Keratinocyte (primary cell): ENCODE measurements around the gene C1QTNF12. TPM values are rescaled to one million over a fixed set of nuclear protein-coding genes. Genes with fewer than 3 reads are reported as not detected.

Experiments
- DNase-seq: peaks from one replicate; pipeline ENCODE4 v3.0.0-alpha.2; 2011; ENCODE audit warnings: low read depth, missing footprints, low spot score
- FAIRE-seq: peaks from 2 replicates; lab custom pipeline; 2011; peaks lifted over from hg19 to GRCh38; lab: Jason Lieb, UNC
- H2AFZ ChIP-seq: 2 replicates; pipeline ENCODE4 v1.6.0; 2012; ENCODE audit warnings: low read length, control low read depth, inconsistent platforms; ENCODE audit not compliant: control insufficient read depth
- H3K27ac ChIP-seq: 2 replicates; pipeline ENCODE4 v1.5.1; 2011; ENCODE audit warnings: low read length; ENCODE audit not compliant: control insufficient read depth, insufficient read depth
- H3K27me3 ChIP-seq: 3 replicates; pipeline ENCODE4 v1.6.0; 2011; ENCODE audit warnings: low read length; ENCODE audit not compliant: control insufficient read depth, insufficient read depth; ENCODE audit errors: extremely low read depth
- H3K36me3 ChIP-seq, 2 experiments: 2 replicates in 1 of 2; 3 replicates in 1 of 2; pipeline ENCODE4 v1.5.1; 2011; ENCODE audit warnings: low read length in 2 of 2, mild to moderate bottlenecking in 1 of 2; ENCODE audit not compliant: control insufficient read depth in 2 of 2, insufficient read depth in 2 of 2; ENCODE audit errors: extremely low read depth in 1 of 2
- H3K4me1 ChIP-seq: 3 replicates; pipeline ENCODE4 v1.5.1; 2011; ENCODE audit warnings: low read length; ENCODE audit not compliant: control insufficient read depth, insufficient read depth; ENCODE audit errors: extremely low read depth
- H3K4me2 ChIP-seq: 3 replicates; pipeline ENCODE4 v1.6.0; 2011; ENCODE audit warnings: low read depth, low read length; ENCODE audit not compliant: control insufficient read depth, insufficient read depth; ENCODE audit errors: extremely low read depth
- H3K4me3 ChIP-seq, 3 experiments: fragments of 200-600 bp in 1 of 3; sonication (generic) in 1 of 3; 2 replicates in 2 of 3; 3 replicates in 1 of 3; pipeline ENCODE4 v1.5.1; 2011 to 2016; ENCODE audit warnings: low read length in 3 of 3, mild to moderate bottlenecking in 3 of 3, control low read depth in 2 of 3, inconsistent platforms in 1 of 3, low read depth in 1 of 3, mixed read lengths in 1 of 3, mixed run types in 1 of 3, moderate library complexity in 1 of 3; ENCODE audit not compliant: control insufficient read depth in 2 of 3, insufficient read depth in 2 of 3; ENCODE audit errors: extremely low read depth in 1 of 3
- H3K79me2 ChIP-seq: 2 replicates; pipeline ENCODE4 v1.6.0; 2012; ENCODE audit warnings: low read length; ENCODE audit not compliant: control insufficient read depth, insufficient read depth
- H3K9ac ChIP-seq: 3 replicates; pipeline ENCODE4 v1.6.0; 2011; ENCODE audit warnings: low read length; ENCODE audit not compliant: control insufficient read depth, insufficient read depth; ENCODE audit errors: extremely low read depth
- H3K9me1 ChIP-seq: 3 replicates; pipeline ENCODE4 v1.6.0; 2011; ENCODE audit warnings: low read length; ENCODE audit not compliant: control insufficient read depth, insufficient read depth; ENCODE audit errors: extremely low read depth
- H3K9me3 ChIP-seq: 2 replicates; pipeline ENCODE4 v1.5.1; 2012; ENCODE audit warnings: low read depth, low read length; ENCODE audit not compliant: control insufficient read depth
- H4K20me1 ChIP-seq: 3 replicates; pipeline ENCODE4 v1.6.0; 2011; ENCODE audit warnings: low read length; ENCODE audit not compliant: control insufficient read depth, insufficient read depth; ENCODE audit errors: extremely low read depth
- CTCF ChIP-seq, 3 experiments: IDR thresholded peaks in 1 of 3; conservative IDR thresholded peaks in 1 of 3; optimal IDR thresholded peaks in 1 of 3; 2 replicates in 2 of 3; 3 replicates in 1 of 3; pipeline versions ENCODE3 to v1.5.1; 2011; ENCODE audit warnings: low read length in 3 of 3, mild to moderate bottlenecking in 3 of 3, moderate library complexity in 2 of 3, control low read depth in 1 of 3, inconsistent platforms in 1 of 3; ENCODE audit not compliant: insufficient read depth in 2 of 3; ENCODE audit errors: extremely low read depth in 1 of 3
- EZH2 ChIP-seq: IDR thresholded peaks from one replicate; pipeline ENCODE4 v1.6.1; 2012; ENCODE audit warnings: inconsistent platforms, mild to moderate bottlenecking, low read length, moderate library complexity
- dilution Hi-C: fragments of 300-500 bp; cut with MboI; formaldehyde crosslinking; loops from one replicate; pipeline ENCODE4 v1.7.0; 2020; ENCODE audit warnings: low sequenced_read_pairs; ENCODE audit not compliant: extremely low pct_ligation_motif_present
- polyA plus RNA-seq, 5 experiments: library from polyadenylated mRNA; depleted of rRNA in 3 of 5; stranded (reverse) in 3 of 5; stranded (forward) in 1 of 5; unstranded in 1 of 5; fragments of >200 nt; gene quantifications; 1 replicate in 1 of 5; 2 replicates in 3 of 5; 3 replicates in 1 of 5; pipeline versions ENCODE4 v1.2.1 to v1.2.3, GENCODE V29; 2011 to 2012; ENCODE audit warnings: missing spikeins in 2 of 5, low read depth in 1 of 5, low replicate concordance in 1 of 5

Gene C1QTNF12
- polyA plus RNA-seq, 1 donor (not counting 4 experiments of a cell fraction or from before 2014, with no cell fraction given), result 0.18 TPM

GRCh38 chr1:1270813-1271212 is 24.3 kb upstream of the C1QTNF12 start:
- H3K9me3 ChIP-seq, result no peaks in the 10 kb centered on the region
- peak overlapping the region; percentile 54 for H3K4me2 ChIP-seq
- peak overlapping the region; percentile 47 for H3K27ac ChIP-seq
- peaks cover 65% of the 10 kb centered on the region for H3K79me2 ChIP-seq
- peaks cover 21% of the 10 kb centered on the region for H4K20me1 ChIP-seq
- H3K27me3 ChIP-seq, result no peaks in the 10 kb centered on the region
- H3K9ac ChIP-seq, result peak overlapping the region; percentile 37
- no peak overlapping the region for H2AFZ ChIP-seq
- dilution Hi-C loops, result no loop called here
- H3K36me3 ChIP-seq, result peaks cover 15 to 16% of the 10 kb centered on the region in 2 experiments
- FAIRE-seq (no peak), DNase-seq (no peak)
- H3K9me1 ChIP-seq, result peaks cover 7% of the 10 kb centered on the region
- H3K4me3 ChIP-seq, result no peak overlapping the region
- TF ChIP-seq EZH2 (no peak), CTCF (optimal IDR thresholded peaks at IDR 0.05 in 1 of 3, IDR thresholded peaks at IDR 0.05 in 1 of 3, conservative IDR thresholded peaks at IDR 0.05 in 1 of 3; ENCODE audit: extremely low read depth in 1 of 3, insufficient read depth in 2 of 3, low read length in 3 of 3) (no peak)
- H3K4me1 ChIP-seq, result peaks cover 31% of the 10 kb centered on the region

- Histone ChIP-seq H3K4me3 (no peak overlapping the region), H3K27ac (no peak overlapping the region), H3K4me2 (no peak overlapping the region), H3K9ac (no peak overlapping the region), H3K27me3 (no peaks in the 10 kb centered on the region), H3K36me3 (peaks cover 22 to 27% of the 10 kb centered on the region in 2 experiments), H2AFZ (no peak overlapping the region), H3K9me3 (no peaks in the 10 kb centered on the region), H3K4me1 (peaks cover 31% of the 10 kb centered on the region), H4K20me1 (peaks cover 24% of the 10 kb centered on the region), H3K79me2 (peaks cover 70% of the 10 kb centered on the region), H3K9me1 (peaks cover 7% of the 10 kb centered on the region)
- dilution Hi-C loops, result no loop called here
- TF ChIP-seq EZH2 (no peak), CTCF (optimal IDR thresholded peaks at IDR 0.05 in 1 of 3, IDR thresholded peaks at IDR 0.05 in 1 of 3, conservative IDR thresholded peaks at IDR 0.05 in 1 of 3; ENCODE audit: extremely low read depth in 1 of 3, insufficient read depth in 2 of 3, low read length in 3 of 3) (no peak)
- DNase-seq (no peak), FAIRE-seq (no peak)
Observed at GRCh38 chr1:1268284-1268682, 21.8 kb upstream of the C1QTNF12 start.
